HAP-1 (cell line): ENCODE data around the gene CLEC12A.
A peak's percentile ranks its signal among the peaks of the same experiment; 100 is the strongest.
"Not testable (repeated sequence)": the region's sequence is repeated elsewhere in the genome, so short reads cannot be mapped to it uniquely, and the experiment has no call there.

Source experiments
- DNase-seq, 2 experiments: peaks; one replicate each; pipeline ENCODE4 v3.0.0-alpha.2; 2016 to 2020; ENCODE audit warnings: low spot score in 2 of 2
- H3K27me3 ChIP-seq: fragments of 250-450 bp; sonication (Bioruptor Pico); 2 replicates; pipeline ENCODE4 v1.5.1; 2020; ENCODE audit warnings: low read depth, mild to moderate bottlenecking, moderate library complexity
- H3K36me3 ChIP-seq: fragments of 250-450 bp; sonication (Bioruptor Pico); replicated peaks from 2 replicates; pipeline ENCODE4 v1.5.1; 2020; ENCODE audit warnings: mild to moderate bottlenecking
- H3K4me1 ChIP-seq: fragments of 250-450 bp; sonication (Bioruptor Pico); 2 replicates; pipeline ENCODE4 v1.5.1; 2020; ENCODE audit warnings: mild to moderate bottlenecking
- H3K4me3 ChIP-seq: fragments of 250-450 bp; sonication (Bioruptor Pico); 2 replicates; pipeline ENCODE4 v1.5.1; 2020; ENCODE audit warnings: mild to moderate bottlenecking, moderate library complexity
- H3K9me3 ChIP-seq: fragments of 250-450 bp; sonication (Bioruptor Pico); 2 replicates; pipeline ENCODE4 v1.5.1; 2020; ENCODE audit warnings: mild to moderate bottlenecking, moderate library complexity
- in situ Hi-C: fragments of 300-500 bp; cut with MboI; formaldehyde crosslinking; loops from 3 replicates; pipeline ENCODE4 v1.14.3; 2020; ENCODE audit warnings: low sequenced_read_pairs, inconsistent platforms, mixed read lengths

CLEC12A gene

GRCh38 chr12:9948606-9949296 lies 22.5 kb upstream of the CLEC12A start:
- in situ Hi-C loops = no loop called here
- no peak for DNase-seq
- H3K27me3 ChIP-seq = no peaks in the 10 kb centered on the region
- no peaks in the 10 kb centered on the region for H3K36me3 ChIP-seq
- no peak overlapping the region for H3K4me3 ChIP-seq
- H3K4me1 ChIP-seq = no peaks in the 10 kb centered on the region
- no peaks in the 10 kb centered on the region for H3K9me3 ChIP-seq

GRCh38 chr12:9951026-9951675 lies 20.1 kb upstream of the CLEC12A start:
- in situ Hi-C loops = no loop called here
- no peaks in the 10 kb centered on the region for H3K9me3 ChIP-seq
- H3K36me3 ChIP-seq = no peaks in the 10 kb centered on the region

GRCh38 chr12:9952954-9953729 lies 18.1 kb upstream of the CLEC12A start:
- H3K4me1 ChIP-seq, DNase-seq, H3K36me3 ChIP-seq, H3K4me3 ChIP-seq, H3K9me3 ChIP-seq, H3K27me3 ChIP-seq, in situ Hi-C loops: not testable (repeated sequence)

More at GRCh38 chr12:9951026-9951675, 20.1 kb upstream of the CLEC12A start:
- no peak overlapping the region for H3K4me3 ChIP-seq
- no peaks in the 10 kb centered on the region for H3K4me1 ChIP-seq
- DNase-seq = no peak
- no peaks in the 10 kb centered on the region for H3K27me3 ChIP-seq

- in situ Hi-C loops = no loop called here
- H3K4me3 ChIP-seq = no peak overlapping the region
These were observed 13.4 kb upstream of the CLEC12A start for GRCh38 chr12:9957834-9958233.

GRCh38 chr12:9960590-9960989 lies 10.6 kb upstream of the CLEC12A start:
- in situ Hi-C loops = no loop called here
- Histone ChIP-seq H3K9me3 (no peaks in the 10 kb centered on the region), H3K4me1 (peaks cover 14% of the 10 kb centered on the region; the same call in 1 of the 2 replicates), H3K4me3 (no peak overlapping the region), H3K36me3 (no peaks in the 10 kb centered on the region), H3K27me3 (no peaks in the 10 kb centered on the region)
- no peak for DNase-seq

More at GRCh38 chr12:9957834-9958233, 13.4 kb upstream of the CLEC12A start:
- no peaks in the 10 kb centered on the region for H3K27me3 ChIP-seq
- H3K36me3 ChIP-seq = no peaks in the 10 kb centered on the region
- peaks cover 14% of the 10 kb centered on the region; the same call in 1 of the 2 replicates for H3K4me1 ChIP-seq
- H3K9me3 ChIP-seq = no peaks in the 10 kb centered on the region
- no peak for DNase-seq

GRCh38 chr12:9961106-9961505 lies 10.1 kb upstream of the CLEC12A start:
- peak; percentile 7 to 39 for DNase-seq
- H3K27me3 ChIP-seq = no peaks in the 10 kb centered on the region
- in situ Hi-C loops = no loop called here

GRCh38 chr12:9961901-9962300 lies 9.3 kb upstream of the CLEC12A start:
- Histone ChIP-seq H3K4me1 (peaks cover 14% of the 10 kb centered on the region; the same call in 1 of the 2 replicates), H3K27me3 (no peaks in the 10 kb centered on the region), H3K4me3 (no peak overlapping the region), H3K9me3 (no peaks in the 10 kb centered on the region), H3K36me3 (no peaks in the 10 kb centered on the region)
- DNase-seq = no peak
- in situ Hi-C loops = no loop called here

More at GRCh38 chr12:9961106-9961505, 10.1 kb upstream of the CLEC12A start:
- Histone ChIP-seq H3K4me1 (peaks cover 14% of the 10 kb centered on the region; the same call in 1 of the 2 replicates), H3K4me3 (no peak overlapping the region), H3K36me3 (no peaks in the 10 kb centered on the region), H3K9me3 (no peaks in the 10 kb centered on the region)

GRCh38 chr12:9969673-9970072 lies 1.5 kb upstream of the CLEC12A start:
- in situ Hi-C loops = no loop called here
- DNase-seq = no peak
- H3K9me3 ChIP-seq = no peaks in the 10 kb centered on the region
- H3K27me3 ChIP-seq = no peaks in the 10 kb centered on the region
- no peaks in the 10 kb centered on the region for H3K36me3 ChIP-seq
- H3K4me3 ChIP-seq = no peak overlapping the region
- H3K4me1 ChIP-seq = peaks cover 3% of the 10 kb centered on the region

GRCh38 chr12:9973949-9974348 lies 2.7 kb downstream of the CLEC12A start:
- Histone ChIP-seq H3K4me3 (no peak overlapping the region), H3K4me1 (peaks cover 3% of the 10 kb centered on the region)

GRCh38 chr12:9974731-9975130 lies 3.5 kb downstream of the CLEC12A start:
- H3K9me3 ChIP-seq, DNase-seq, H3K36me3 ChIP-seq, in situ Hi-C loops, H3K27me3 ChIP-seq, H3K4me1 ChIP-seq, H3K4me3 ChIP-seq: not testable (repeated sequence)

More at GRCh38 chr12:9973949-9974348, 2.7 kb downstream of the CLEC12A start:
- H3K36me3 ChIP-seq = no peaks in the 10 kb centered on the region
- no peak for DNase-seq
- in situ Hi-C loops = no loop called here
- no peaks in the 10 kb centered on the region for H3K9me3 ChIP-seq
- H3K27me3 ChIP-seq = no peaks in the 10 kb centered on the region

- Histone ChIP-seq H3K9me3 (no peaks in the 10 kb centered on the region), H3K27me3 (no peaks in the 10 kb centered on the region), H3K36me3 (no peaks in the 10 kb centered on the region), H3K4me1 (peaks cover 3% of the 10 kb centered on the region), H3K4me3 (no peak overlapping the region)
- DNase-seq = no peak
- in situ Hi-C loops = no loop called here
These were observed 4.4 kb downstream of the CLEC12A start for GRCh38 chr12:9975614-9976013.

GRCh38 chr12:9976626-9977025 lies 5.4 kb downstream of the CLEC12A start:
- H3K4me3 ChIP-seq, H3K27me3 ChIP-seq, DNase-seq, H3K4me1 ChIP-seq, H3K36me3 ChIP-seq, H3K9me3 ChIP-seq, in situ Hi-C loops: not testable (repeated sequence)

- in situ Hi-C loops = no loop called here
- Histone ChIP-seq H3K27me3 (no peaks in the 10 kb centered on the region), H3K36me3 (no peaks in the 10 kb centered on the region), H3K9me3 (no peaks in the 10 kb centered on the region), H3K4me3 (no peak overlapping the region), H3K4me1 (peaks cover 3% of the 10 kb centered on the region)
- no peak for DNase-seq
These were observed 6.7 kb downstream of the CLEC12A start for GRCh38 chr12:9977916-9978315.

GRCh38 chr12:9980126-9980525 lies 8.9 kb downstream of the CLEC12A start:
- in situ Hi-C loops = no loop called here
- Histone ChIP-seq H3K4me3 (no peak overlapping the region), H3K4me1 (no peaks in the 10 kb centered on the region), H3K9me3 (no peaks in the 10 kb centered on the region), H3K27me3 (no peaks in the 10 kb centered on the region), H3K36me3 (no peaks in the 10 kb centered on the region)
- DNase-seq = no peak
